ENCODE results near the gene LAMB2.

LAMB2 gene

GRCh38 chr3:49076116-49076515 lies 56.7 kb downstream of the LAMB2 start:
- no peak for DNase-seq (ENCODE audit: low read depth)

Data from iris pigment epithelial cell (primary cell).